ENCODE measurements around the gene TECRL.

TECRL gene, protein sequence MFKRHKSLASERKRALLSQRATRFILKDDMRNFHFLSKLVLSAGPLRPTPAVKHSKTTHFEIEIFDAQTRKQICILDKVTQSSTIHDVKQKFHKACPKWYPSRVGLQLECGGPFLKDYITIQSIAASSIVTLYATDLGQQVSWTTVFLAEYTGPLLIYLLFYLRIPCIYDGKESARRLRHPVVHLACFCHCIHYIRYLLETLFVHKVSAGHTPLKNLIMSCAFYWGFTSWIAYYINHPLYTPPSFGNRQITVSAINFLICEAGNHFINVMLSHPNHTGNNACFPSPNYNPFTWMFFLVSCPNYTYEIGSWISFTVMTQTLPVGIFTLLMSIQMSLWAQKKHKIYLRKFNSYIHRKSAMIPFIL

GRCh38 chr4:64409300-64409699 lies at the start of gene TECRL:
TSS of gene TECRL (minus strand) at chr4:64409450. CDS start at chr4:64409351, 99 bp downstream.
- no peak for DNase-seq (ENCODE audit: low spot score)

DNA sequence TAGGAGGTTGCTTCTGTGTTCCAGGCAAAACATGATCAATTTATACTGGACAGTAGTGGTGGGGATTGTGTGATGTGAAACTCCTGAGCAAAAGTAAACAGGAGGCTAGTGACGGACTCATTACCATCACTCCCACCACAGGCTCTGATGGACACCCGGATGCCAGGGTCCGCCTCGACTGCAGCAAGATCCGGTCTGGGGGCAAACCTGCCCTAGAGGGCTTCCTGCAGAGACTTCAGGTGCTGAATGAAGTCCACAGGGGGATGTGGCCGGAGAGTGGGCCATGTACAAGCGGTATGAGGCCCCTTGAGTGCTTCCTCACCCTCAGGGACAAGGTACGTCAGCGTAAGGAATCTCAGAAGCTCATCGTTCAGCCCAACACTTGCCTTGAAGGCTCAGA lies 23.4 kb upstream of the TECRL start:
- DNase-seq (ENCODE audit: low spot score), result no peak

DNA sequence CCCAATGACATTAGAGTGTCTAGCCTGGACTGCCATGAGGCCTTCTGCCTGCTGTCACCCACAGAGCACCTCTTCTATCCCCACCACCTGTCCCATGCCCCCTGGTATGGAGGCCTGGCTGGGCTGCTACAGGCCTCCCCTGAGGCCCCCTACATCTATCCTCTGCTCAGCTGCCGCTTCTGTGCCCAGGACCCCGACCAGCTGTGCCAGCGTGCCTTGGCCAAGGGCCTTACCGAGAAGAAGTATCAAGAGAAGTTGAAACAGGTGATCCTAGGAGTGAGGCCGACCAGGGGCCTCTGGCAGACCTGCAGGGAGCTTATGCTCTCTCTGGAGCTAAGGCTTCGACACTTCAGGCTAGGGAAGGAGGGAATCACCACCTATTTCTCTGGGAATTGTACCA lies 21.7 kb upstream of the TECRL start:
- DNase-seq (ENCODE audit: low spot score), result no peak

- DNase-seq (ENCODE audit: low spot score), result no peak
These were observed 8.7 kb upstream of the TECRL start for GRCh38 chr4:64417974-64418373.

- DNase-seq (ENCODE audit: low spot score), result no peak
These were observed 2.2 kb downstream of the TECRL start for GRCh38 chr4:64407000-64407399.

GRCh38 chr4:64405761-64406160 lies 3.5 kb downstream of the TECRL start:
- DNase-seq (ENCODE audit: low spot score), result no peak

GRCh38 chr4:64402684-64403083 lies 6.6 kb downstream of the TECRL start:
- DNase-seq (ENCODE audit: low spot score), result no peak

DNA sequence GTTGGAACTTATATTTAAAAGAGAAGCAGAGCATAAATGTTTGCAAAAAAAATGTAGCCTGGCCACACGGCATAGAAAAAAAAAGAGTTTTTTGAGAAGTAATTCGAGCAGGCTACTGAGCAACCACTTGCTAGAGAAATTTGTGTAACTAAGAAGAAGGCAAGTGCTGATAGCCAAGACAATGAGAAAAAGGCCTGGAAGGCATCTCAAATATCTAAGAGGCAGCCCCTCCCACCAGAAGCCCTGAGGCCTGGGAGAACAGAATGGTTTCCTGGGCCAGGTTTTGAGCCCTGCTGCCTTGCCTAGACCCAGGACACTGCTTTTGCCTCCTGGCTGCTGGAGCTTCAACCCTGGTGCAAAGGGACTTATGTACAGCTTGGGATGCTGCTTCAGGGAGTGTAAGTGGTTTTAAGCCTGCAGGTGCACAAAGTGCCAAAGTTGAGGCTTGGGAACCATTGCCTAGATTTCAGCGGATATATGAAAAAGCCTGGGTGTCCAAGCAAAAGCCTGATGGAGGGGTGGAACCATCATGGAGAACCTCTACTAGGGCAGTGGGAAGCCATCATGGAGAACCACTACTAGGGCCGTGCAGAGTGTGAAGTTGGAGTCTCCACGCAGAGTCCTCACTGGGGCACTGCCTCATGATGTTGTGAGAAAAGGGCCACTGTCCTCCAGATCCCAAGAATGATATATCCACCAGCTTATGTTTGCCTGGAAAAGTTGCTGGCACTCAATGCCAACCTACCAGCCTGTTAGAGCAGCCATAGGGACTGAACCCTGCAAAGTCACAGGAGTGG lies 9.7 kb downstream of the TECRL start:
- DNase-seq (ENCODE audit: low spot score), result no peak

GRCh38 chr4:64394469-64394868 lies 14.8 kb downstream of the TECRL start:
- no peak for DNase-seq (ENCODE audit: low spot score)

DNA sequence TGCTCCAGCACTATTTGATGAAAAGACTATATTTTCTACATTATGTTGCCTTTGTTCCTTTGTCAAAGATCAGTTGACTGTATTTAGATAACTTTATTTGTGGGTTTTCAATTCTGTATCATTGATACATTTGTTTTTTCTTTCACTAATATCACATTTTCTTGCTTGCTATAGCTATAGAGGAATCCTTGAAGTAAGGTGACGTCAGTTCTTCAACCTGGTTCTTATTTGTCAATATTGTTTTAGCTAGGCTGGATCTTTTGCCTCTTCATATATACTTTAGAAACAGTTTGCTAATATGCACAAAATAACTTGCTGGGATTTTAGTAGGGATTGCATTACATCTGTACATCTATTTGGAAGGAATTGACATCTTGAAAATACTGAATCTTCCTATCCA lies 21.0 kb downstream of the TECRL start:
- no peak for DNase-seq (ENCODE audit: low spot score)

DNA sequence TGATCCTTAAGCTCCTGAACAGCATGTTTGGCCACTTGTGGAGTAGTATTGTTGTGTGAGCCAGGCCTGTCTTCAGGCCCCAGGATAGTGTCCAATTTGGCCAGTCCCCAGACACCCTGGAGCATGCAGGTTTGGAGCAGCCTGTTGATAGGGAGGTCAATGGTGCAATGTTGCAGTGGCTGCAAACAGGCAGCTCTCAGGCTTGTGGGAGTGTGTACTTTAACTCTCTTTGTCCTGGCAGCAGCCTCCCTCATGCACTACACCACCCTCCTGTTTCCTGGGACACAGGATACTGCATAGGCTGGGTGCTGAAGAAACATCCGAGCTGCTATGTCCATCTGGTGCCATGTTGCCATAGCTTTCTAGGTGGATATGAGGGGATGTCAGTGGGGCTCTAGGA lies 24.0 kb downstream of the TECRL start:
- DNase-seq (ENCODE audit: low spot score), result no peak

DNA sequence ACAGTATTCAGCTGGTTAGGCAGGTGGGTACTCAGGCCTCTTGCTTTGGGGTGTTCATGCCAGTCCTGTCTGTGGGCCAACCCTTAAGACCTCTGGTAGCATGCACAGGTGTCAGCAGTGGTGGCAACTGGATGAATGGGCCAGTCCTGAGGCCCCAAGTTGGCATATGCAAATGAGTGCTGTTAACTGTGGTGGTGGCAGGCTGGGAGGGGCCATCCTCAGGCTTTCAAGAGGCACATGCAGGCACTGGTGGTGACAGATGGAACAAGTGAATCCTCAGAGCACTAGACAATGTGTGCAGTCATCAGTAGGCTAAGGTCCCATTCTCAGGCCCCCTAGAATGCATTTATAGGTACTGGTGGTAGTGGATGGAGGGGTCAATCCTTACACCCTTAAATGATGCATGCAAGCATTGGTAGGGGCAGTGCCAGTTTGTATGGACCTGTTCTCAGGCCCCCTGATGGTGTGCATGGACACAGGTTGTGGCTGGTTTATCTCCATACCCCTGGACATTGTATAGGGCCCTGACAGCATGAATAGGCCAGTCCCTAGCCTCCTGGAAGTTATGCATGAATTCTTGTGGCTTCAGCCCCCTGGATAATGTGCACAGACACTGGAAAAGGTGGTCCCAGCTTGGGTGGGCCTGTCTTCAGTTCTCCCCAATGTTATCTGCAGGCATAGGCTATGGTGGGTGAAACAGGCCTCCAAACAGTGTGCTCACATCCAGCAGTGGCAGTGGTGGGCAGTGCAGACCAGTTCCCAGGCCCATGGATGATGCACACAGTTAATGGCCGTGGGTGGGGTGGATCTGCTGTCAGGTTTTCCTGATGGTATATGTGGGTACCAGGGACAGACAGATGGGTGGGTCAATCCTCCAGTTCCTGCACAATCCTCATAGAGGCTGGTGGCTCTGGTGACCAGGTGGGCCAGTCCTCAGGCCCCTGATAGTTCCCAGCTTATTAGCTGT lies 24.7 kb downstream of the TECRL start:
- no peak for DNase-seq (ENCODE audit: low spot score)

- DNase-seq (ENCODE audit: low spot score), result no peak
These were observed 40.5 kb downstream of the TECRL start for GRCh38 chr4:64368741-64369140.

DNA sequence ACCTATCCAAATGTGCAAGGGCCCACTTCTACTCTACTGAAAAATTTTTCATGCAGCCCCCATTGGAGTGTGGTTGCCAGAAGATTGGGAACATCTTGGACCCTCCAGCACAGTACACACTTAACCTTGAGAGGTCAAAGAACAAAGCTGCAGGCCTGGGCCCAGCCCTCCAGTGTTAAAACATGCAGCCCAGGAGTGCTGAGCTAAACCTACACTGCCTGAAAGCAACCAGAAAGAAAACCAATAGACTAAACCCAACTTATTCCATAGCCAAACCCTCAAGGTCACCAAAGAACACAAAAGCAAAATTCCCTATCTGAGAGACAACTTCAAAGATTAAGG lies 47.9 kb downstream of the TECRL start:
- DNase-seq (ENCODE audit: low spot score), result no peak

DNA sequence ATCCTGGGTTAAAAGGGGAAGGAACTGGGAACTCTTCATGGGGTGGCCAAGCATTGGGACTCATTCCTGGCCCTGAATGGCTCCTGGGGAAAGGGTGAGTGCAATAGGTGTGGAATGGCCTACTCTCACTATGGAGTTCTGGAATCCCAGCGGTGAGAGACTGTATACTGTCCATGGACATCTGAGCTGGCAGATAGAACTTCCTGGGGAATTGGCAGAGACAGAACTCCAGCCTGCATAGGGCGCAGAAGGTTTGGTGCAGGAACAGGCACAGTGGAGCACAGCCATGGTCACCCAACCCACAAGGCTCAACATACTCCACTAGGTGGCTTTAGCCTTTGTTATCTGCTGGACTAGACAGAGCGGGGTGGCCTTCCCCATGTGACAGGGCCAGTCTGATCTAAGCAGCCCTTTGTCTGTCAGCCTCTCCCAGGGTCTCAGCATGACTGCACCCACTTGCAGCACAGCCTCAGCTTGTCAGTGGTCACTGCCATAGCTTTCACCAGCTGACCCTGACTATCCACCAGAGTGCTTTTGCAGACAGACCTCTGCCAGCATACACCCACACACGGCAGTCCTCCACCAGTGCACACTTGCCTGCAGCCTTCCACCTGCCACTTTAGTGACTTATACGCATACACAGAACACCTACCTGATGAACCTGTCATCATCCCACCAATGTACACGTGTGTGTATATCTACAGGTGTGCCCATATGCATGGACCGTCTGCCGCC lies 48.4 kb downstream of the TECRL start:
- DNase-seq (ENCODE audit: low spot score), result no peak

GRCh38 chr4:64359489-64359888 lies 49.8 kb downstream of the TECRL start:
- no peak for DNase-seq (ENCODE audit: low spot score)

DNA sequence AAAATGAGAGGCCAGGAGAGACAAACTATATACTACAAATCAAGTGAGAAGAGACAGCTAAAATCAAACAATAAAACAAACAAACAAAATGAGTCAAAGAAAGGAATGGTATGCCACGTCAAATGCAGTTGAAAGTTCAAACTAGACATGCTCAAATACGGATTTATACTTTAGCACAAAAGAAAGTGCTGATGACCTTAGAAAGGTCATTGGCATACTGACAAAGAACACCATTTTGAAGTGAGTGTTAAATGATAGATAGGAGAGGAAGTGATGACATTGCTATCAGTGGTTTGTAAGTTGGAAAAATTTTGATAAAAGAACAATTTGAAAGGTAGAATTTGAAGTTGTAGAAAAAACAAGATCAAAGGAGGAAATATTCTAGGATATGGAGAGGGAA lies 55.3 kb downstream of the TECRL start:
- DNase-seq (ENCODE audit: low spot score), result no peak

DNA sequence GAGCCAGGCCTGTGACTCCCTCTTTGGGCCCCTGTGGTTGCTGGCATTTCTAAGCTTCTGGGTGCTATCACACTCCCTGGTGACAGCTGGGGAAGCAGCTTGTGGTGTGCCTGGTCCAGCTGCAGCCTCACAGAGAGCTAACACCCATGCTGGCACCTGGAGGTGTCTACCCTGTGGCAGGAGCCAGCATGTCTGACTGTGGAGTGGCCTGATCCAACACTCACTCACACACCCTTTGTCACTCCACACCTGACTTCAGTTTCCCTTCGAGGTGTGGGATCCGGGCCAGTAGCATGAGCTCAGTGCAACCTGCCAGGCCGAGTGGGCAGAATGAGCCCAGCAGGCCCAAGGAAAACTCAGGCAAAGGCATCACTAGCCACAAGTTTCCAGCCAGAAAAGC lies 67.5 kb downstream of the TECRL start:
- no peak for DNase-seq (ENCODE audit: low spot score)

DNA sequence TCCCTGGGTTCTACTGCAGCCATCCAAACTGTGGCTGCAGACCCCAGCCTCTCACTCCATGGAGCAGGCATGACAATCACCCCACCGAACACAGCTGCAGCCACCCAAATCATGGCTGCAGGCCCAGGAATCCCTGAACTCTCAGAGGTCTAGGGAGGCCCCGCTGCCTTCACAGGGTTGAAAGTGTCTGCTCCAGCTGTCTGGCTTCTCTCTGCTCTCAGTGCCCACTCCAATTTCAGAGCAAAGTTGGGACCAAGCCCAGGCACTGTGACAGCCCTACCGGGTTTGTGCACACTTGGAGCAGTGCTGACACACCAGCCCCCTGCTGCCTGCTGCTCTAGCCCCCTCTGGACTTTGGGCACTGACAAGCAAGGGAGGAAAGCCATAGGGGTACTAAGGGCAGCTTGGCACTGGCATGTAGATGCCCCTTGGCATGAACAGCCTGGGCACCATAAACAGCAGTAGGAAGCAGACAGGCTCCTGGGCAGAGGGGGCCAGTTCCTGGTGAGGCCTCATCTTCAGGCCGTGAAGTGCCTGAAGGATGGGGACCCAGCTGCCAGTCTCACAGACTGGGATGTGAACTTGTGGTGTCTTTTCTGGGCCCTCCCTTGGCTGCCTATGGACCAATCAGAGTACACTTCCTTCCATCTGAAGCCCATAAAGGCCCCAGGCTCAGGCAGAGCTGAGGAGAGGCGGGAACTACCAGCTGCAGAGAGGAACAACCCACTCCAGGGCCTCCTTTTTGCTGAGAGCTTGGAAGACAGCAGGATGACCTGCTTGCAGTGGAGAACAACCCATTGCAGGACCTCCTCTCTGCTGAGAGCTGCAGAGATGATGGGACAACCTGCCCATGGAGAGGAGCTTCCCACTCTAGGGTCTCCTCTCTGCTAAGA lies 68.8 kb downstream of the TECRL start:
- DNase-seq (ENCODE audit: low spot score), result no peak

DNA sequence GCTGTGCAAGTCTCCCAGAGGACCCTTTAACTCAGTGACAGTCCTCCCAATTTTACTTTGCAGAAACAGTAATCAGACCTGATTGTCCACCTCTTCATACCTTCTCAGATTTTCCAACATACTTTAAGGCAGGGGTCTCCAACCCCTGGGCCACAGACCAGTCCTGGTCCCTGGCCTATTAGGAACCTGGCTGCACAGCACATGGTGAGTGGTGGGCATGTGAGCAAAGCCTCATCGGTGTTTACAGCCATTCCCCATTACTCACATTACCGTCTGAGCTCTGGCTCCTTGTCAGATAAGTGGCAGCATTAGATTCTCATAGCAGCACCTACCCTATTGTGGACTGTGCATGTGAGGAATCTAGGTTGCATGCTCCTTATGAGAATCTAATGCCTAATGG lies 74.3 kb downstream of the TECRL start:
- no peak for DNase-seq (ENCODE audit: low spot score)

- no peak for DNase-seq (ENCODE audit: low spot score)
These were observed 79.1 kb downstream of the TECRL start for GRCh38 chr4:64330143-64330542.
